AG10803 (cell line): Measurements from ENCODE around the gene MPP3.
A peak's percentile ranks its signal among the peaks of the same experiment; 100 is the strongest.
"Not testable (repeated sequence)": the region's sequence is repeated elsewhere in the genome, so short reads cannot be mapped to it uniquely, and the experiment has no call there.

Experiments
- DNase-seq: peaks from one replicate; pipeline ENCODE4 v3.0.0; 2010; ENCODE audit warnings: low read depth
- H3K4me3 ChIP-seq: 2 replicates; pipeline ENCODE4 v1.5.1; 2011; ENCODE audit warnings: mild to moderate bottlenecking, low read length, control low read depth
- CTCF ChIP-seq: conservative IDR thresholded peaks from 2 replicates; pipeline ENCODE4 v1.5.1; 2011; ENCODE audit warnings: mild to moderate bottlenecking, low read length, control low read depth, inconsistent platforms

Gene MPP3

DNA sequence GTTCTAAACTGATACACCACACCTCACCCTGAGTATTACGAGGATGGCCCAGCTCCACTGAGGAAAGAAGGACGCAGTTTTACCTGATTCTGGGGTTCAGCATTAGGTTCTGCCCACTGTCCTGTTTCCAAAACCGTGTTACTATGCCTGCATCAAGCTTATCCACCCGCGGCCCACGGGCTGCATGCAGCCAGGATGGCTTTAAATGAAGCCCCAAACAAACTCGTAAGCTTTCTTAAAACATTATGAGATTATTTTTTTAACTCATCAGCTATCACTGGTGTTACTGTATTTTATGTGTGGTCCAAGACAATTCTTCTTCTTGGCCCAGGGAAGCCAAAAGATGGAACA lies 10.0 kb upstream of the MPP3 start:
- no peak for DNase-seq
- no peak for TF ChIP-seq CTCF
- H3K4me3 ChIP-seq: no peak overlapping the region

- DNase-seq: peak; percentile 69
- H3K4me3 ChIP-seq: not testable (repeated sequence)
These were observed 9.4 kb upstream of the MPP3 start for GRCh38 chr17:43842091-43842974.

DNA sequence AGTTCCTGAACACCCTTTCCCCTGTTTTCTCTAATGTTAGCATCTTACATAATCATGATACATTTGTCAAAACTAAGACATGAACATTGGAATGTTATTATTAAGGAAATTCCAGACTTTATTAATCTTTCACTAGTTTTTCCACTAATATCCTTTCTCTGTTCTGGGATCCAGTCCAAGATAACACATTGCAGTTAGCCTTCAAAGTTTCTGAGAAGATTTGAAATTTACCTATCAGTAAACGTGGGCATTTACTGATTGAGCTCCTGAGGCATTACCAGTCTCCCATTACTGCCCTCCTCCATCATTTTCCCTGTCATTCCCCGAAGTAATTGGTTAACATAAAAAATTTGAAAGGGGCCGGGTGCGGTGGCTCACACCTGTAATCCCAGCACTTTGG lies 8.3 kb upstream of the MPP3 start:
- H3K4me3 ChIP-seq: no peak overlapping the region
- no peak for DNase-seq
- no peak for TF ChIP-seq CTCF

GRCh38 chr17:43840814-43841213 lies 7.9 kb upstream of the MPP3 start:
- no peak overlapping the region for H3K4me3 ChIP-seq
- no peak for TF ChIP-seq CTCF
- DNase-seq: no peak

- DNase-seq: no peak
- no peak for TF ChIP-seq CTCF
- H3K4me3 ChIP-seq: no peak overlapping the region
These were observed 6.7 kb upstream of the MPP3 start for GRCh38 chr17:43839670-43840108.

GRCh38 chr17:43834106-43834505 lies 1.2 kb upstream of the MPP3 start:
- peak; percentile 95 for DNase-seq
- TF ChIP-seq CTCF: no peak
- no peak overlapping the region; the same call in 1 of the 2 replicates for H3K4me3 ChIP-seq

DNA sequence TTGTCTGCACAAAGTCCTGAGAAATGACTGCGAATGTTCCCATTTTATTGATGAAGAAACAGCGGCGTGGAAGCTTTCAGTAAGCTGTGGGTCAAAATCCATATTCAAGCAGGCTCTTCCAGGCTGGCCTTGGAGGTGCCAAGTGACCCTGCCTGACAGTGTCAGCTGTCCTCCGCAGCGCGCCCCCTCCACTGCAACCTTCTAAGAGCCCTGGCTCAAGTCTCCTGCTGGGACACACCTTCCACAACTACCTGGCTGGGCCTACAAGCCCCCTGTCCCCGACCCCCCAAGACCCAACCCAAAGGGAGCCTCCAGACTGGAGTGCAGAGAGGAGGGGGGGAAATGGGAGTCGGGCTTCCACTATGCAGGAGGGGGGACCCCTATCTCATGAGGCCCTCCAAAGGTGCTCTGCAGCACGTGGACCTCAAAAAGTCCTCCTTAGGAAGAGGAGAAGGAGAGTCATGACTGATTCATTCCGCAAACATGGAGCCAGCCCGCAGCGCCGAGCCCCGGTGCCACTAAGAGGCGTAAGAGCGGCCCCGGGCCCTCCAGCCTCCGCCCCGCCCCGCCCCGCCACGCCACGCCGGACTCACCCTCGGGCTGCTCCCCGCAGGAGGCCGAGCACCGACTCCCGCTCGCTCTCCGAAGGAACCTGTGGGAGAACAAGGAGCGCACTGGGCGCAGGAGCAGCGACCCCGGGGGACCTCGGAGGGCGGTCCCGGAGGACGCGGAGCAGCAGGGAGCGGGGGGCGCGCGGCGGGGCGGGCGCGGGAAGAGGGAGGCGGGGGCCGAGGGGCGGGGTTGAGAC lies 574 bp downstream of the MPP3 start:
- no peak for TF ChIP-seq CTCF
- DNase-seq: peak; percentile 73
- H3K4me3 ChIP-seq: peak overlapping the region; percentile 67
